SK-N-SH (cell line): ENCODE measurements around the gene BIRC5. TPM values are rescaled to one million over a fixed set of nuclear protein-coding genes. Genes with fewer than 3 reads are reported as not detected.

Source experiments
- CTCF ChIA-PET: fragments of 300-600, 350-600 bp; formaldehyde crosslinking; extraction: SDS; loops from one replicate; lab custom pipeline; 2021; lab: Yijun Ruan, JAX
- POLR2A ChIA-PET: fragments of 350-600 bp; sonication (Branson Sonifier 250); formaldehyde crosslinking; extraction: SDS; loops from one replicate; lab custom pipeline; 2020; ENCODE audit warnings: antibody characterized with exemption, inconsistent platforms; lab: Yijun Ruan, JAX
- DNase-seq: peaks from one replicate; pipeline ENCODE4 v3.0.0; 2012
- H2AFZ ChIP-seq: fragments of 200-600 bp; sonication (generic); 2 replicates; pipeline ENCODE4 v1.8.1; 2016; ENCODE audit warnings: antibody characterized with exemption, mild to moderate bottlenecking, low read depth
- H3F3A ChIP-seq: fragments of 200-600 bp; sonication (generic); replicated peaks from 2 replicates; pipeline ENCODE3; 2016; ENCODE audit warnings: antibody characterized with exemption, mild to moderate bottlenecking; ENCODE audit not compliant: insufficient read depth
- H3K27ac ChIP-seq, 2 experiments: fragments of 200-500 bp in 1 of 2; fragments of 200-600 bp in 1 of 2; sonication (Bioruptor generic) in 1 of 2; sonication (generic), shearing (Covaris generic) in 1 of 2; 2 replicates each; pipeline versions ENCODE4 v1.5.1 to v1.6.1; 2014 to 2016; ENCODE audit warnings: low read depth in 2 of 2, inconsistent platforms in 1 of 2, low read length in 1 of 2, mild to moderate bottlenecking in 1 of 2, mixed read lengths in 1 of 2
- H3K27me3 ChIP-seq: fragments of 200-600 bp; sonication (generic), shearing (Covaris generic); 2 replicates; pipeline ENCODE4 v1.6.1; 2016; ENCODE audit warnings: mixed run types; ENCODE audit not compliant: insufficient read depth
- H3K36me3 ChIP-seq, 2 experiments: fragments of 200-500 bp in 1 of 2; fragments of 200-600 bp in 1 of 2; sonication (Bioruptor generic) in 1 of 2; sonication (generic) in 1 of 2; replicated peaks in 1 of 2; 2 replicates each; pipeline versions ENCODE3 to v1.5.1; 2014 to 2016; ENCODE audit warnings: low read length in 1 of 2, mild to moderate bottlenecking in 1 of 2; ENCODE audit not compliant: insufficient read depth in 2 of 2, control insufficient read depth in 1 of 2
- H3K4me1 ChIP-seq, 2 experiments: fragments of 200-500 bp in 1 of 2; fragments of 200-600 bp in 1 of 2; sonication (Bioruptor generic) in 1 of 2; sonication (generic), shearing (Covaris generic) in 1 of 2; 2 replicates each; pipeline versions ENCODE4 v1.5.1 to v1.6.1; 2014 to 2016; ENCODE audit warnings: low read depth in 1 of 2, low read length in 1 of 2, mixed run types in 1 of 2; ENCODE audit not compliant: insufficient read depth in 2 of 2, control insufficient read depth in 1 of 2
- H3K4me2 ChIP-seq: fragments of 200-600 bp; sonication (generic), shearing (Covaris generic); 2 replicates; pipeline ENCODE4 v1.6.1; 2017; ENCODE audit warnings: mixed run types
- H3K4me3 ChIP-seq, 2 experiments: fragments of 200-500 bp in 1 of 2; fragments of 200-600 bp in 1 of 2; sonication (Bioruptor generic) in 1 of 2; sonication (generic), shearing (Covaris generic) in 1 of 2; 2 replicates each; pipeline versions ENCODE4 v1.5.1 to v1.8.1; 2014 to 2016; ENCODE audit warnings: low read depth in 2 of 2, inconsistent platforms in 1 of 2, low read length in 1 of 2, mild to moderate bottlenecking in 1 of 2, mixed read lengths in 1 of 2, moderate library complexity in 1 of 2
- H3K79me2 ChIP-seq: fragments of 200-600 bp; sonication (generic); 2 replicates; pipeline ENCODE4 v1.8.1; 2017; ENCODE audit warnings: mild to moderate bottlenecking; ENCODE audit not compliant: insufficient read depth
- H3K9ac ChIP-seq: fragments of 200-600 bp; sonication (generic); 2 replicates; pipeline ENCODE4 v1.6.1; 2017; ENCODE audit warnings: mixed run types
- H3K9me2 ChIP-seq: fragments of 200-600 bp; sonication (generic); 2 replicates; pipeline ENCODE4 v1.6.1; 2017; ENCODE audit warnings: mixed run types
- H3K9me3 ChIP-seq: fragments of 200-600 bp; sonication (generic); 2 replicates; pipeline ENCODE4 v1.6.1; 2017; ENCODE audit warnings: mixed run types, mild to moderate bottlenecking, moderate library complexity
- H4K20me1 ChIP-seq: fragments of 200-600 bp; sonication (generic); 2 replicates; pipeline ENCODE4 v1.6.1; 2017; ENCODE audit warnings: mild to moderate bottlenecking, mixed run types; ENCODE audit not compliant: insufficient read depth
- FOSL2 ChIP-seq: IDR thresholded peaks from 2 replicates; pipeline ENCODE4 v1.4.0; 2012; ENCODE audit warnings: low read depth, mild to moderate bottlenecking, moderate library complexity, borderline replicate concordance
- FOXJ3 ChIP-seq: sonication (generic); formaldehyde crosslinking; IDR thresholded peaks from 2 replicates; pipeline ENCODE4 v1.5.1; 2020; ENCODE audit warnings: mild to moderate bottlenecking, missing genetic modification reagents
- FOXM1 ChIP-seq: IDR thresholded peaks from 2 replicates; pipeline ENCODE4 v1.4.0; 2012; ENCODE audit warnings: low read depth, mild to moderate bottlenecking
- GABPA ChIP-seq: IDR thresholded peaks from 2 replicates; pipeline ENCODE4 v1.4.0; 2012; ENCODE audit warnings: low read depth, mild to moderate bottlenecking
- MEF2A ChIP-seq: IDR thresholded peaks from 2 replicates; pipeline ENCODE4 v1.4.0; 2012; ENCODE audit warnings: low read depth, borderline replicate concordance
- MXI1 ChIP-seq: IDR thresholded peaks from 2 replicates; pipeline ENCODE4 v1.6.1; 2012; ENCODE audit warnings: mild to moderate bottlenecking, low read depth, low read length, improper control_type of control experiment
- NFIC ChIP-seq: IDR thresholded peaks from 2 replicates; pipeline ENCODE4 v1.4.0; 2012; ENCODE audit warnings: borderline replicate concordance
- POLR2AphosphoS5 ChIP-seq: IDR thresholded peaks from 2 replicates; pipeline ENCODE4 v1.6.1; 2012; ENCODE audit warnings: low read depth, low read length
- RCOR1 ChIP-seq: fragments of 150-350 bp; IDR thresholded peaks from 2 replicates; pipeline ENCODE4 v1.6.1; 2017; ENCODE audit warnings: antibody characterized with exemption, low read length
- SIN3A ChIP-seq: IDR thresholded peaks from 2 replicates; pipeline ENCODE4 v1.6.1; 2012; ENCODE audit warnings: low read depth, mild to moderate bottlenecking, low read length, moderate library complexity, borderline replicate concordance
- SMC3 ChIP-seq: IDR thresholded peaks from 2 replicates; pipeline ENCODE4 v1.6.1; 2012; ENCODE audit warnings: low read depth, low read length, improper control_type of control experiment
- TCF12 ChIP-seq: IDR thresholded peaks from 2 replicates; pipeline ENCODE4 v1.4.0; 2012
- TEAD4 ChIP-seq: IDR thresholded peaks from 2 replicates; pipeline ENCODE4 v1.4.0; 2012; ENCODE audit warnings: mild to moderate bottlenecking, borderline replicate concordance; ENCODE audit not compliant: insufficient read depth
- YY1 ChIP-seq: IDR thresholded peaks from 2 replicates; pipeline ENCODE4 v1.4.0; 2012; ENCODE audit warnings: low read depth, mild to moderate bottlenecking
- WGBS: methylation state at CpG from one replicate; pipeline ENCODE4 v1.1.6; 2017; ENCODE audit warnings: low lambda C conversion rate; 5-methylcytosine and 5-hydroxymethylcytosine counted together
- polyA plus RNA-seq, 3 experiments: library from polyadenylated mRNA; depleted of rRNA; stranded (reverse); fragments of >200 nt; gene quantifications; 2 replicates each; pipeline ENCODE4 v1.2.3, GENCODE V29; 2012
- TF ChIP-seq, protein P1 (sequence below): IDR thresholded peaks from 2 replicates; pipeline ENCODE4 v1.4.0; 2012; ENCODE audit warnings: low read depth, borderline replicate concordance
- TF ChIP-seq, protein P2 (sequence below): fragments of 150-350 bp; IDR thresholded peaks from 2 replicates; pipeline ENCODE4 v1.6.1; 2016; ENCODE audit warnings: mild to moderate bottlenecking, low read depth, low read length
- TF ChIP-seq, protein P3 (sequence below): fragments of 200-600 bp; sonication (generic); IDR thresholded peaks from 2 replicates; pipeline ENCODE4 v1.6.1; 2017; ENCODE audit warnings: antibody characterized with exemption, mild to moderate bottlenecking, moderate library complexity
- TF ChIP-seq, protein P4 (sequence below): IDR thresholded peaks from 2 replicates; pipeline ENCODE4 v1.6.1; 2012; ENCODE audit warnings: mild to moderate bottlenecking, low read depth, low read length, moderate library complexity
- TF ChIP-seq, protein P5 (sequence below): IDR thresholded peaks from 2 replicates; pipeline ENCODE4 v1.4.0; 2012; ENCODE audit warnings: low read depth, borderline replicate concordance
- TF ChIP-seq, protein P6 (sequence below): IDR thresholded peaks from 2 replicates; pipeline ENCODE4; 2012
- TF ChIP-seq, protein P7 (sequence below): IDR thresholded peaks from 2 replicates; pipeline ENCODE4 v1.4.0; 2012; ENCODE audit warnings: low read depth

The BIRC5 gene
- polyA plus RNA-seq, 1 of the 3 experiments (the other 2 are of a cell fraction) = 31.4 TPM

DNA sequence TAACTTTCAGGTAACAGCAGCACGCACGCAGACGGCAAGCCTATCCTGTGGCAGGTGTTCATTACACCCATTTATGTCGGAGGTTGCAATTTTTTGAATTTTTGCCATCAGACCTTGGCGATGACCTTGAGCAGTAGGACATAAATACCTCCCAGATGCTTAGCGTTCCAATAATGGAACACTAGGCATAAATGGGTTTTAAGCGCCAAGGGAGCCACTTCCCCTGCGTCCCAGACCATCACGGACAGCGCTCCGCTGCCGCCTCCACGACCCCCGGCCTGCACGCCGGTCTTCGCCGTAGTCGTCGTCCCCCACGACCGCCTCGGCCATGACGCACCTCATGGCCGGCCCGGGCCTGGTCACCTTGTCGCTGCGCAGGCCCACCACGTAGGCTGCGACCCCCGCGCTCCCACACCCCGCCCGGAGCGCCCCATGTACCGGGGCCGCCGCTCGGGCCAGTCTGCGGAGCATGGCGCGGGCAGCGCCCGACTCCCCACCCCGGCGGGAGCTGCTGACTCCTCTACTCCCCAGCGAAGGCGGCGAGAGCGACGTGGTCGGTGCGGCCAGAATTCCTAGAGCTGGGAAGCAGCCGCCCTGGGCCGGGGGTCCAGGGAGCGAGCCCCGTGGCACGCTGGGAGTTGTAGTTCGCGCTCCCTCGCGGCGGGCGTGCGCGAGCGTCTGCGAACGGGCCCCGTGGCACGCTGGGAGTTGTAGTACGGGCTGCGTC is 40.1 kb downstream of the BIRC5 start:
- H3K27ac ChIP-seq = peak overlapping the region in 1 of 2 experiments; percentile 94; a peak in 2 of 4 replicates
- TF ChIP-seq YY1 (peak; percentile 56; the same call in 1 of the 2 replicates), SIN3A (no peak), GABPA (no peak), TCF12 (no peak), TEAD4 (no peak), NFIC (no peak), MXI1 (peak; percentile 31; the same call in 1 of the 2 replicates), RCOR1 (no peak; the same call in 1 of the 2 replicates), POLR2AphosphoS5 (peak; percentile 60), FOXJ3 (CRISPR knock-in tag) (0 out of 2 replicates have a peak, but pooled peaks have one; percentile 32), MEF2A (no peak), FOSL2 (no peak), SMC3 (no peak), FOXM1 (no peak)
- TF ChIP-seq, protein P1, sequence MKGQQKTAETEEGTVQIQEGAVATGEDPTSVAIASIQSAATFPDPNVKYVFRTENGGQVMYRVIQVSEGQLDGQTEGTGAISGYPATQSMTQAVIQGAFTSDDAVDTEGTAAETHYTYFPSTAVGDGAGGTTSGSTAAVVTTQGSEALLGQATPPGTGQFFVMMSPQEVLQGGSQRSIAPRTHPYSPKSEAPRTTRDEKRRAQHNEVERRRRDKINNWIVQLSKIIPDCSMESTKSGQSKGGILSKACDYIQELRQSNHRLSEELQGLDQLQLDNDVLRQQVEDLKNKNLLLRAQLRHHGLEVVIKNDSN = no peak
- TF ChIP-seq, protein P2, sequence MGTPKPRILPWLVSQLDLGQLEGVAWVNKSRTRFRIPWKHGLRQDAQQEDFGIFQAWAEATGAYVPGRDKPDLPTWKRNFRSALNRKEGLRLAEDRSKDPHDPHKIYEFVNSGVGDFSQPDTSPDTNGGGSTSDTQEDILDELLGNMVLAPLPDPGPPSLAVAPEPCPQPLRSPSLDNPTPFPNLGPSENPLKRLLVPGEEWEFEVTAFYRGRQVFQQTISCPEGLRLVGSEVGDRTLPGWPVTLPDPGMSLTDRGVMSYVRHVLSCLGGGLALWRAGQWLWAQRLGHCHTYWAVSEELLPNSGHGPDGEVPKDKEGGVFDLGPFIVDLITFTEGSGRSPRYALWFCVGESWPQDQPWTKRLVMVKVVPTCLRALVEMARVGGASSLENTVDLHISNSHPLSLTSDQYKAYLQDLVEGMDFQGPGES = no peak
- TF ChIP-seq, protein P3, sequence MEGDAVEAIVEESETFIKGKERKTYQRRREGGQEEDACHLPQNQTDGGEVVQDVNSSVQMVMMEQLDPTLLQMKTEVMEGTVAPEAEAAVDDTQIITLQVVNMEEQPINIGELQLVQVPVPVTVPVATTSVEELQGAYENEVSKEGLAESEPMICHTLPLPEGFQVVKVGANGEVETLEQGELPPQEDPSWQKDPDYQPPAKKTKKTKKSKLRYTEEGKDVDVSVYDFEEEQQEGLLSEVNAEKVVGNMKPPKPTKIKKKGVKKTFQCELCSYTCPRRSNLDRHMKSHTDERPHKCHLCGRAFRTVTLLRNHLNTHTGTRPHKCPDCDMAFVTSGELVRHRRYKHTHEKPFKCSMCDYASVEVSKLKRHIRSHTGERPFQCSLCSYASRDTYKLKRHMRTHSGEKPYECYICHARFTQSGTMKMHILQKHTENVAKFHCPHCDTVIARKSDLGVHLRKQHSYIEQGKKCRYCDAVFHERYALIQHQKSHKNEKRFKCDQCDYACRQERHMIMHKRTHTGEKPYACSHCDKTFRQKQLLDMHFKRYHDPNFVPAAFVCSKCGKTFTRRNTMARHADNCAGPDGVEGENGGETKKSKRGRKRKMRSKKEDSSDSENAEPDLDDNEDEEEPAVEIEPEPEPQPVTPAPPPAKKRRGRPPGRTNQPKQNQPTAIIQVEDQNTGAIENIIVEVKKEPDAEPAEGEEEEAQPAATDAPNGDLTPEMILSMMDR = no peak
- TF ChIP-seq, protein P4, sequence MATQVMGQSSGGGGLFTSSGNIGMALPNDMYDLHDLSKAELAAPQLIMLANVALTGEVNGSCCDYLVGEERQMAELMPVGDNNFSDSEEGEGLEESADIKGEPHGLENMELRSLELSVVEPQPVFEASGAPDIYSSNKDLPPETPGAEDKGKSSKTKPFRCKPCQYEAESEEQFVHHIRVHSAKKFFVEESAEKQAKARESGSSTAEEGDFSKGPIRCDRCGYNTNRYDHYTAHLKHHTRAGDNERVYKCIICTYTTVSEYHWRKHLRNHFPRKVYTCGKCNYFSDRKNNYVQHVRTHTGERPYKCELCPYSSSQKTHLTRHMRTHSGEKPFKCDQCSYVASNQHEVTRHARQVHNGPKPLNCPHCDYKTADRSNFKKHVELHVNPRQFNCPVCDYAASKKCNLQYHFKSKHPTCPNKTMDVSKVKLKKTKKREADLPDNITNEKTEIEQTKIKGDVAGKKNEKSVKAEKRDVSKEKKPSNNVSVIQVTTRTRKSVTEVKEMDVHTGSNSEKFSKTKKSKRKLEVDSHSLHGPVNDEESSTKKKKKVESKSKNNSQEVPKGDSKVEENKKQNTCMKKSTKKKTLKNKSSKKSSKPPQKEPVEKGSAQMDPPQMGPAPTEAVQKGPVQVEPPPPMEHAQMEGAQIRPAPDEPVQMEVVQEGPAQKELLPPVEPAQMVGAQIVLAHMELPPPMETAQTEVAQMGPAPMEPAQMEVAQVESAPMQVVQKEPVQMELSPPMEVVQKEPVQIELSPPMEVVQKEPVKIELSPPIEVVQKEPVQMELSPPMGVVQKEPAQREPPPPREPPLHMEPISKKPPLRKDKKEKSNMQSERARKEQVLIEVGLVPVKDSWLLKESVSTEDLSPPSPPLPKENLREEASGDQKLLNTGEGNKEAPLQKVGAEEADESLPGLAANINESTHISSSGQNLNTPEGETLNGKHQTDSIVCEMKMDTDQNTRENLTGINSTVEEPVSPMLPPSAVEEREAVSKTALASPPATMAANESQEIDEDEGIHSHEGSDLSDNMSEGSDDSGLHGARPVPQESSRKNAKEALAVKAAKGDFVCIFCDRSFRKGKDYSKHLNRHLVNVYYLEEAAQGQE = no peak
- TF ChIP-seq, protein P5, sequence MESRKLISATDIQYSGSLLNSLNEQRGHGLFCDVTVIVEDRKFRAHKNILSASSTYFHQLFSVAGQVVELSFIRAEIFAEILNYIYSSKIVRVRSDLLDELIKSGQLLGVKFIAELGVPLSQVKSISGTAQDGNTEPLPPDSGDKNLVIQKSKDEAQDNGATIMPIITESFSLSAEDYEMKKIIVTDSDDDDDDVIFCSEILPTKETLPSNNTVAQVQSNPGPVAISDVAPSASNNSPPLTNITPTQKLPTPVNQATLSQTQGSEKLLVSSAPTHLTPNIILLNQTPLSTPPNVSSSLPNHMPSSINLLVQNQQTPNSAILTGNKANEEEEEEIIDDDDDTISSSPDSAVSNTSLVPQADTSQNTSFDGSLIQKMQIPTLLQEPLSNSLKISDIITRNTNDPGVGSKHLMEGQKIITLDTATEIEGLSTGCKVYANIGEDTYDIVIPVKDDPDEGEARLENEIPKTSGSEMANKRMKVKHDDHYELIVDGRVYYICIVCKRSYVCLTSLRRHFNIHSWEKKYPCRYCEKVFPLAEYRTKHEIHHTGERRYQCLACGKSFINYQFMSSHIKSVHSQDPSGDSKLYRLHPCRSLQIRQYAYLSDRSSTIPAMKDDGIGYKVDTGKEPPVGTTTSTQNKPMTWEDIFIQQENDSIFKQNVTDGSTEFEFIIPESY = peak; percentile 80; the same call in 1 of the 2 replicates
- TF ChIP-seq, protein P6, sequence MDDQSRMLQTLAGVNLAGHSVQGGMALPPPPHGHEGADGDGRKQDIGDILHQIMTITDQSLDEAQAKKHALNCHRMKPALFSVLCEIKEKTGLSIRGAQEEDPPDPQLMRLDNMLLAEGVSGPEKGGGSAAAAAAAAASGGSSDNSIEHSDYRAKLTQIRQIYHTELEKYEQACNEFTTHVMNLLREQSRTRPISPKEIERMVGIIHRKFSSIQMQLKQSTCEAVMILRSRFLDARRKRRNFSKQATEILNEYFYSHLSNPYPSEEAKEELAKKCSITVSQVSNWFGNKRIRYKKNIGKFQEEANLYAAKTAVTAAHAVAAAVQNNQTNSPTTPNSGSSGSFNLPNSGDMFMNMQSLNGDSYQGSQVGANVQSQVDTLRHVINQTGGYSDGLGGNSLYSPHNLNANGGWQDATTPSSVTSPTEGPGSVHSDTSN = no peak
- TF ChIP-seq, protein P7, sequence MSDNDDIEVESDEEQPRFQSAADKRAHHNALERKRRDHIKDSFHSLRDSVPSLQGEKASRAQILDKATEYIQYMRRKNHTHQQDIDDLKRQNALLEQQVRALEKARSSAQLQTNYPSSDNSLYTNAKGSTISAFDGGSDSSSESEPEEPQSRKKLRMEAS = 0 out of 2 replicates have a peak, but pooled peaks have one; percentile 25

More for the DNA sequence above, 40.1 kb downstream of the BIRC5 start:
- Histone ChIP-seq H3K9me3 (no peaks in the 10 kb centered on the region), H3K79me2 (no peaks in the 10 kb centered on the region), H3K4me2 (peak overlapping the region; percentile 99), H2AFZ (peak overlapping the region; percentile 98), H3K27me3 (no peaks in the 10 kb centered on the region), H3K9ac (peak overlapping the region; percentile 91), H3K36me3 (no peaks in the 10 kb centered on the region), H3K9me2 (no peaks in the 10 kb centered on the region), H4K20me1 (no peaks in the 10 kb centered on the region), H3K4me1 (peaks cover 5 to 89% of the 10 kb centered on the region in 2 experiments; a peak in 2 of 4 replicates), H3K4me3 (peak overlapping the region; percentile 78 to 99), H3F3A (peaks cover 7% of the 10 kb centered on the region)
- WGBS = 15% methylated on average over 47 of the region's 73 CpGs
- ChIA-PET POLR2A (interaction anchor here (0.6 to 1.8 kb wide), 8 partner anchors 9 to 630 kb away, joined by 3 to 10 read pairs (median 4); partner anchors contain the start of gene SOCS3), CTCF (interaction anchor here (0.6 to 4.8 kb wide), 14 partner anchors 12 to 238 kb away, joined by 3 to 30 read pairs (median 4); no protein-coding TSS in a partner anchor)
- peak; percentile 99 for DNase-seq
